SK-N-SH treated with all-trans-retinoic acid at 6 μM for 48 hours (cell line): Measurements from ENCODE around the gene KDF1.

ENCODE experiments used
- ARNTL ChIP-seq: fragments of 450-650 bp; formaldehyde crosslinking; IDR thresholded peaks from 2 replicates; pipeline ENCODE4 v1.5.0; 2020; ENCODE audit warnings: low read depth, mild to moderate bottlenecking, moderate library complexity, borderline replicate concordance
- BACH2 ChIP-seq: fragments of 250-450 bp; sonication (Bioruptor Pico); IDR thresholded peaks from 2 replicates; pipeline ENCODE4 v1.9.0; 2021; ENCODE audit warnings: mild to moderate bottlenecking, borderline replicate concordance
- ESRRG ChIP-seq: fragments of 250-450 bp; sonication (Bioruptor Pico); IDR thresholded peaks from 2 replicates; pipeline ENCODE4 v1.6.1; 2021; ENCODE audit warnings: mild to moderate bottlenecking
- SNAI2 ChIP-seq: fragments of 250-450 bp; sonication (Bioruptor Pico); IDR thresholded peaks from 2 replicates; pipeline ENCODE4 v1.5.0; 2020; ENCODE audit warnings: mild to moderate bottlenecking, moderate library complexity
- TCF4 ChIP-seq: fragments of 250-450 bp; sonication (Bioruptor Pico); IDR thresholded peaks from 2 replicates; pipeline ENCODE4 v1.8.0; 2021; ENCODE audit warnings: mild to moderate bottlenecking, moderate library complexity, borderline replicate concordance
- ZC3H10 ChIP-seq: fragments of 250-450 bp; sonication (Bioruptor Pico); IDR thresholded peaks from 2 replicates; pipeline ENCODE4 v1.5.1; 2021; ENCODE audit warnings: mild to moderate bottlenecking, moderate library complexity
- ZFP3 ChIP-seq: fragments of 250-450 bp; sonication (Bioruptor Pico); IDR thresholded peaks from 2 replicates; pipeline ENCODE4 v1.5.0; 2020; ENCODE audit warnings: mild to moderate bottlenecking, moderate library complexity
- ZFP30 ChIP-seq: fragments of 450-650 bp; formaldehyde crosslinking; IDR thresholded peaks from 2 replicates; pipeline ENCODE4 v1.5.0; 2022; ENCODE audit warnings: mild to moderate bottlenecking, moderate library complexity
- ZNF565 ChIP-seq: fragments of 450-650 bp; formaldehyde crosslinking; conservative IDR thresholded peaks from 2 replicates; pipeline ENCODE4 v1.5.0; 2020; ENCODE audit warnings: low read depth, mild to moderate bottlenecking, moderate library complexity
- ZNF8 ChIP-seq: fragments of 450-650 bp; formaldehyde crosslinking; IDR thresholded peaks from 2 replicates; pipeline ENCODE4 v1.5.0; 2020; ENCODE audit warnings: mild to moderate bottlenecking, moderate library complexity
- TF ChIP-seq, protein P1 (sequence below): fragments of 250-450 bp; sonication (Bioruptor Pico); IDR thresholded peaks from 2 replicates; pipeline ENCODE4 v1.8.0; 2020; ENCODE audit warnings: mild to moderate bottlenecking, moderate library complexity, borderline replicate concordance
- TF ChIP-seq, protein P2 (sequence below): fragments of 250-450 bp; sonication (Bioruptor Pico); IDR thresholded peaks from 2 replicates; pipeline ENCODE4 v1.5.1; 2021; ENCODE audit warnings: mild to moderate bottlenecking, moderate library complexity
- TF ChIP-seq, protein P3 (sequence below): fragments of 250-450 bp; sonication (Bioruptor Pico); IDR thresholded peaks from 2 replicates; pipeline ENCODE4 v1.5.0; 2020; ENCODE audit warnings: mild to moderate bottlenecking, moderate library complexity

DNA sequence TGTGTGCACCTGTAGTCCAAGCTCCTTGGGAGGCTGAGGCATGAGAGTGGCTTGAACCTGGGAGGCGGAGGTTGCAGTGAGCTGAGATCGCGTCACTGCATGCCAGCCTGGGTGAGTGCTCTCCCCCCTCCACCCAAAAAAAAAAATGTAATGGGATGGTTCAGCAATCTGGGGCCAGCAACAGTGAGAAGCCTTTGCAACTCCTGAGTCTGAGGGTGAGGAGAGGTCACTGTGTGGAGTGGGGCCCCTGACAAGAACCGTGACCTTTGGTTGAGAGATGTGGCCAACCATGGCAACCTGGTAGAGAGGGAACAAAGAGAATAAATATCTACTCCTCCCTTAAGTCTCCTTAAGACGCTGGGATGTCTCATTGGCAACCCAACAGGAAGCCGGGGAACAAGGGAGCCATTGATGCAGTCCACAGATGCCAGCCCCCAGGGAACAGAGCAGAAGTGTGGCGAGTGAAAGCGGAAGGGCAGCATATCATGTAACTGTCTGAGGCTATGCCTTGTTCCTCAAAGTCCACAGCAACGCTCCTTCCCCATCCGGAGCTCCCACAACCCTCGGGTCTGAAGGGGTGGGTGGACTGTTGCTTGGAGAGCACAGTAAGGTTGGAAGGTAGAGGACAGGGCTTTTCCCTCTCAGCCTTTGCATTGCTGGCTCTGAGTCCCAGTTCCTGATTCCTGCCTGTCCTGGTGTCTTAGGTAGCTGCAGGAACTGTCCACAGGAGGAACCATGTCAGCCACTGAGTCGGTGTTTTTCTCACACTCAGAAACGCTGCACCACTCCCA is 41.5 kb upstream of the KDF1 start:
- TF ChIP-seq ZFP30 (CRISPR knock-in tag) (no peak), SNAI2 (CRISPR knock-in tag) (no peak), ZC3H10 (CRISPR knock-in tag) (no peak), ZFP3 (CRISPR knock-in tag) (no peak), ZNF565 (CRISPR knock-in tag) (no peak), ZNF8 (CRISPR knock-in tag) (no peak), ARNTL (CRISPR knock-in tag) (no peak), ESRRG (CRISPR knock-in tag) (no peak), TCF4 (CRISPR knock-in tag) (no peak), BACH2 (CRISPR knock-in tag) (no peak)
- TF ChIP-seq, protein P1, sequence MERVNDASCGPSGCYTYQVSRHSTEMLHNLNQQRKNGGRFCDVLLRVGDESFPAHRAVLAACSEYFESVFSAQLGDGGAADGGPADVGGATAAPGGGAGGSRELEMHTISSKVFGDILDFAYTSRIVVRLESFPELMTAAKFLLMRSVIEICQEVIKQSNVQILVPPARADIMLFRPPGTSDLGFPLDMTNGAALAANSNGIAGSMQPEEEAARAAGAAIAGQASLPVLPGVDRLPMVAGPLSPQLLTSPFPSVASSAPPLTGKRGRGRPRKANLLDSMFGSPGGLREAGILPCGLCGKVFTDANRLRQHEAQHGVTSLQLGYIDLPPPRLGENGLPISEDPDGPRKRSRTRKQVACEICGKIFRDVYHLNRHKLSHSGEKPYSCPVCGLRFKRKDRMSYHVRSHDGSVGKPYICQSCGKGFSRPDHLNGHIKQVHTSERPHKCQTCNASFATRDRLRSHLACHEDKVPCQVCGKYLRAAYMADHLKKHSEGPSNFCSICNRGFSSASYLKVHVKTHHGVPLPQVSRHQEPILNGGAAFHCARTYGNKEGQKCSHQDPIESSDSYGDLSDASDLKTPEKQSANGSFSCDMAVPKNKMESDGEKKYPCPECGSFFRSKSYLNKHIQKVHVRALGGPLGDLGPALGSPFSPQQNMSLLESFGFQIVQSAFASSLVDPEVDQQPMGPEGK (CRISPR knock-in tag), result no peak
- TF ChIP-seq, protein P2, sequence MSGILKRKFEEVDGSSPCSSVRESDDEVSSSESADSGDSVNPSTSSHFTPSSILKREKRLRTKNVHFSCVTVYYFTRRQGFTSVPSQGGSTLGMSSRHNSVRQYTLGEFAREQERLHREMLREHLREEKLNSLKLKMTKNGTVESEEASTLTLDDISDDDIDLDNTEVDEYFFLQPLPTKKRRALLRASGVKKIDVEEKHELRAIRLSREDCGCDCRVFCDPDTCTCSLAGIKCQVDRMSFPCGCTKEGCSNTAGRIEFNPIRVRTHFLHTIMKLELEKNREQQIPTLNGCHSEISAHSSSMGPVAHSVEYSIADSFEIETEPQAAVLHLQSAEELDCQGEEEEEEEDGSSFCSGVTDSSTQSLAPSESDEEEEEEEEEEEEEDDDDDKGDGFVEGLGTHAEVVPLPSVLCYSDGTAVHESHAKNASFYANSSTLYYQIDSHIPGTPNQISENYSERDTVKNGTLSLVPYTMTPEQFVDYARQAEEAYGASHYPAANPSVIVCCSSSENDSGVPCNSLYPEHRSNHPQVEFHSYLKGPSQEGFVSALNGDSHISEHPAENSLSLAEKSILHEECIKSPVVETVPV (CRISPR knock-in tag), result no peak
- TF ChIP-seq, protein P3, sequence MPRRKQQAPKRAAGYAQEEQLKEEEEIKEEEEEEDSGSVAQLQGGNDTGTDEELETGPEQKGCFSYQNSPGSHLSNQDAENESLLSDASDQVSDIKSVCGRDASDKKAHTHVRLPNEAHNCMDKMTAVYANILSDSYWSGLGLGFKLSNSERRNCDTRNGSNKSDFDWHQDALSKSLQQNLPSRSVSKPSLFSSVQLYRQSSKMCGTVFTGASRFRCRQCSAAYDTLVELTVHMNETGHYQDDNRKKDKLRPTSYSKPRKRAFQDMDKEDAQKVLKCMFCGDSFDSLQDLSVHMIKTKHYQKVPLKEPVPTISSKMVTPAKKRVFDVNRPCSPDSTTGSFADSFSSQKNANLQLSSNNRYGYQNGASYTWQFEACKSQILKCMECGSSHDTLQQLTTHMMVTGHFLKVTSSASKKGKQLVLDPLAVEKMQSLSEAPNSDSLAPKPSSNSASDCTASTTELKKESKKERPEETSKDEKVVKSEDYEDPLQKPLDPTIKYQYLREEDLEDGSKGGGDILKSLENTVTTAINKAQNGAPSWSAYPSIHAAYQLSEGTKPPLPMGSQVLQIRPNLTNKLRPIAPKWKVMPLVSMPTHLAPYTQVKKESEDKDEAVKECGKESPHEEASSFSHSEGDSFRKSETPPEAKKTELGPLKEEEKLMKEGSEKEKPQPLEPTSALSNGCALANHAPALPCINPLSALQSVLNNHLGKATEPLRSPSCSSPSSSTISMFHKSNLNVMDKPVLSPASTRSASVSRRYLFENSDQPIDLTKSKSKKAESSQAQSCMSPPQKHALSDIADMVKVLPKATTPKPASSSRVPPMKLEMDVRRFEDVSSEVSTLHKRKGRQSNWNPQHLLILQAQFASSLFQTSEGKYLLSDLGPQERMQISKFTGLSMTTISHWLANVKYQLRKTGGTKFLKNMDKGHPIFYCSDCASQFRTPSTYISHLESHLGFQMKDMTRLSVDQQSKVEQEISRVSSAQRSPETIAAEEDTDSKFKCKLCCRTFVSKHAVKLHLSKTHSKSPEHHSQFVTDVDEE (CRISPR knock-in tag), result no peak
